GM18907 (cell line): ENCODE measurements around the gene AKIP1.
"Not testable (repeated sequence)": the region's sequence is repeated elsewhere in the genome, so short reads cannot be mapped to it uniquely, and the experiment has no call there.

ENCODE experiments used
- ATAC-seq: cut with Tn5 transposase; IDR thresholded peaks from one replicate; pipeline ENCODE4 v1.9.1; 2021; ENCODE audit warnings: mild to moderate bottlenecking, moderate library complexity; ENCODE audit not compliant: unreplicated experiment

Gene AKIP1

DNA sequence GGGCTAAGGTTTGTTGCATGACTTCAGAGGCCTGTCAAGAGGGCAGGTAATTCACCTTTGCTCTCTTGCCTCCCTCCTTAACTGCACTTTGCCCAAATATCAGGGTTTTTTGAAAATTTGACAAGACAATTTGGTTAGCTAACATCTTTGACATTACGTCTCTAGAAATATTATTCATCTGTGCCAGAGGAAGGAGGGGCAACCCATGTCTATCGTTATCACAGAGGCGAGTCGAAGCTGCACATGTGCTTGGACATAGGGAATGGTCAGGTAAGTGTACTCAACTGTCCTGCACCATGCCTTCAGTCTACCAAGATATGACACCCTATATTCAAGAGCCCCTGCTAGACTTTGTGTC is 3.7 kb downstream of the AKIP1 start:
- ATAC-seq = no peak

DNA sequence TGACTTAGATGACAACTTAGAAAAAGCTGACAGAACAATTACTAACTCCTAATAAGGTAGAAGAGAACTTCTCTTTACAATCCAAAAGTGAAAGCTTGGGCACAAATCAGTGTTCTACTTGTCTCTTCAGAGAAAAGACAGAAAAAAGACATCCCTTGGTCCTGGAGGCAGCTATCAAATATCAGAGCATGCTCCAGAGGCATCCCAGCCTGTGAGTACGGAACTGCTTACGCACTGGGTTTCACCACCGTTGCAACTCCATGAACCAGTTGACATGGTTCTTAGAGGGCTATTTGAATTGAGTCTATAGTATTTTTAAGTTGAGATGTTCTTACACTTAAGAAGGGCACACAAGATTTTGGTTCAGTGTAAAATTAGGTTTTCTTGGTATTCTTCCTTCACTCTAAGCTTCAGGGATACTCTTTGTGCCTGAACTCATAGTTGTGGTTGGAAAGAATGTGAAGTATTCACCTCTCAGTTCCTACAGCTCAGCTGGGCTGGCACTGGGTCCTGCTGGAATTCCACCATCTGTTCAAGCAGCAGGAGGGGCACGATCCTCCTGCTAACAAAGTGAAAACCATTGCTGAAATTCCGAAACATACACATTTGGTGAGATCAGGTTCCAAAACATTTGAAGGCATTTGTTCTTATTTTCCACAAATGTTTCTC is 6.3 kb downstream of the AKIP1 start:
- no peak for ATAC-seq

- no peak for ATAC-seq
Observed at GRCh38 chr11:8922691-8923090, 11.7 kb downstream of the AKIP1 start.

DNA sequence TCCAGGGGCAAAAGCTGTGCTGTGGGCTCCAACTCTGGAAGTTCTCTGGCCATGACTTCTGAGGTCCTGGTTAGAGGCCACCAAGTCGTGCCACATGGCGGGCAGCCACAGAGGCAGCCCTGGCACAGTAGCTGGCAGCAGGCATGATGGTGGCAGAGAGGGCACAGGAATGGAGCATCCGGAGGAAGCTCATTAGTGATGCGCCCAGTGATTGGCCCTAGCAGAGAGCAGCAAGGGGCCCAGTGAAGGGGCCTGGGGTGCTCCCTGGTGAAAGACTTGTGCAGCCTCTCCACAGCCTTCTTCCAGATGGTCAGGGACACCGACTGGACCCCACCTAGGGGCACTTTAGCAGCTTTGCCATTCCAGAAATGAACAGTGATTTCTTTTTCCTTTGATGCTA is 14.7 kb downstream of the AKIP1 start:
- ATAC-seq = no peak

DNA sequence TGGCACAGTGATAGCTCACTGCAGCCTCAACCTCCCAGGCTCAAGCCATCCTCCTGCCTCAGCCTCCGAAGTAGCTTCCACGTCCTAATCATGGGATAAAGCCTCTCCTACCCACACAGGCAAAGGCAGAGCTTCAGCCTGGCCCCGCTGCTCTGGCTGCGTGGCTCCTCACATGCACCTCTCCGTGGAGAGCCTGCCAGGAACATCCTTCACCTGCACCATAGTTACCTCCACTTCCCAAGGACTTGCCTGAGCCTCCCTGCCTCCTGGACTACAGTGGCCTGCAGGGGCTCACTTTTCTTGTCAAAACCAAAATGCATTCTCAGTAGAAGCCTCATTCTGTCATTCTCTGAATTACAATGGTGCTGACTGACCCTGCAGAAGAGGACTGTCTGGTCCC is 15.2 kb downstream of the AKIP1 start:
- no peak for ATAC-seq

DNA sequence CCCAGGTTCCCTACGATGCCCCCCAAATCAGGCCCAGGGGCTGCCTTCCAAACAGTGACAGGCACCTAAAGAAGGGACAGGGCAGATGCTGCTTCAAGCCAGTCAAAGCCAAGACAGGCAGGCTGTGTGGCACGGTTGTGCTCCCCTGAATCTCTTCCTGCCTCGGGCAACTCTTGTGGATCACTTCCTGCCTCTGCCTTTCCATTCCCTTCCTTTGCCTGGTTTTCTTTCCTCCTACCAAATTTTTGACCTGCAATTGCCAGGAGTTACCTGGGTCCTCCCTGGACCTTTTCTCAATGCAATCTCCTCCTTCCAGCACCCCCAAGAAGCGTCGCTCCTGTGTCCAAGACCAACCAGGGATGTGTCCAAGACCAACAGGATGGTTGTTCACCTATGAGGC is 16.2 kb downstream of the AKIP1 start:
- no peak for ATAC-seq

DNA sequence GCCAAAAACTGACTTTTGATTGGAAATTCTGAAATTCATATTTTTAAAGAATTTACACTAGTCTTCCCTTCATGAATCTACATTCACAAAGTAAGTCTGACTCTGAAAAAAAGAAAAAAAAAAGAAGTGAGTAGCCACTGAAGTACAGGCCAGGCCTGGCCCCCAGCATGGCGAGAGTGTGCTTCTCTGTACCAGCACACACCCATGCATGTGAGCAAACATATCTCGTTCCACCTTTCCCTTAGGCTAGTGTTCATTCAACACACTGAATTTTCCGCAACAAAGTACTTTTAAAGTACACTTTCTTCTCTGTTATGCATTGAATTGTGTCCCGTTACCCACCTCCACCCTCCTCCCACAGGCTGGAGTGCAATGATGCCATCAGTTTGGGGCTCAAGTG is 17.2 kb downstream of the AKIP1 start:
- ATAC-seq = no peak

DNA sequence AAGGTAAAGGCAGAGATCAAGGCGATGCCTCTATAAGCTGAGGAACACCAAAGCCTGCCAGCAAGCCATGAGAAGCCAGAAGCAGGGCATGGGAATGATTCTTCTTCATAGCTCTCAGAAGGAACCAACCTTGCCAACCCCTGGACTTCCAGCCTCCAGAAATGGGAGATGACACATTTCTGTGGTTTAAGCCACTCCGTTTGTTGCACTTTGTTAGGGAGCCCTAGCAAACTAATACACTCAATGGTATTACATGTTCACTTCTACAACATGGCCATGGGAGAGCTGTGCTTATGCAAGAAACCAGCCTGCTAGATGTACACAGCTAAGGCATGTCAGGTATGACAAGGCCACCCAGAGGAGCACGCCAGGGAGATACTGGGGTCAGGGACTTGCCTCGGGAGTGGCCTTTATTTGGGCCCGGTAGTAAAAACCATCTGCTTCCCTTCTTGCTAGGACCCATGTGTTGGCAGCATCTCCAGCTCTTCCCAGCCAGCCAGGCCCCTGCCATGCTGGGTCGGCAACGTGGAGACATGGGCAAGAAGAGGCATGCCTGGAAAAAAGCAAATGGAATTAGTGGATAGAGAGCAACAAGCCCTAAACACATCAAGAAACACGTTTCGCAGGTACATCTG is 18.1 kb downstream of the AKIP1 start:
- ATAC-seq = no peak

- no peak for ATAC-seq
Observed at GRCh38 chr11:8930456-8931175, 19.6 kb downstream of the AKIP1 start.

DNA sequence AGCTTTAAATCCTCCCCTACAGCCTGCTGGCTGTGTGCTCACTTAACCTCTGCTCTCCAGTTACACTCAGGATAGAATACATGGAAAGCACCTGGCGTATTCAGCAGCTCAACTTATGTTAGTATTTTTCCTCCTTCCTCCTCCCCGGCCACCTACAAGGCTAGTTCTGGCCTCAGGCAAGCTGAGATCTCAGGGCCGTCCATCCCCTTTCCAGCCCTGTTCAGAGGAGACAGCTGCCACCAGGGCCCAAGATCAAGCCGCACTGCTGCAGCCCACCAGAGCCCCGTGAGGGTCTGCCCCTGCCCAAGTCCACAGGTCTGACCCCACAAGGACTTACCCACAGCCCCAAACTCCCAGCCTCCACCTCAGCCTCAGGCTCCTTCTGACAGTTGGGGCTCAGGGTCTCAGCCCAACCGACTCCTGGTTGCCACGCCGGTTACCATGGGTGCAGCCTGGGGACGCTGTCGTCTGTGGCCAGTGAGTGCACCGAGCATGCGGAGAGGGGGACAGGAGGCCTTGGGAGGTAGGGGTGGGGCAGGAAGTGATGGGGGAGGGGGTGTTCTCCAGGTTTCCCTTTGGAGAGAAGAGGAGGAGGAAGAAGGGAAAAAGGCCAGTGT is 21.7 kb downstream of the AKIP1 start, which contains the start of gene C11orf16:
TSS of gene C11orf16 (minus strand) at position 384 of the 617 bp plus-strand sequence. CDS start 639 bp downstream, outside the sequence.
- no peak for ATAC-seq

- no peak for ATAC-seq
Observed at GRCh38 chr11:8933931-8934330, 22.9 kb downstream of the AKIP1 start.

DNA sequence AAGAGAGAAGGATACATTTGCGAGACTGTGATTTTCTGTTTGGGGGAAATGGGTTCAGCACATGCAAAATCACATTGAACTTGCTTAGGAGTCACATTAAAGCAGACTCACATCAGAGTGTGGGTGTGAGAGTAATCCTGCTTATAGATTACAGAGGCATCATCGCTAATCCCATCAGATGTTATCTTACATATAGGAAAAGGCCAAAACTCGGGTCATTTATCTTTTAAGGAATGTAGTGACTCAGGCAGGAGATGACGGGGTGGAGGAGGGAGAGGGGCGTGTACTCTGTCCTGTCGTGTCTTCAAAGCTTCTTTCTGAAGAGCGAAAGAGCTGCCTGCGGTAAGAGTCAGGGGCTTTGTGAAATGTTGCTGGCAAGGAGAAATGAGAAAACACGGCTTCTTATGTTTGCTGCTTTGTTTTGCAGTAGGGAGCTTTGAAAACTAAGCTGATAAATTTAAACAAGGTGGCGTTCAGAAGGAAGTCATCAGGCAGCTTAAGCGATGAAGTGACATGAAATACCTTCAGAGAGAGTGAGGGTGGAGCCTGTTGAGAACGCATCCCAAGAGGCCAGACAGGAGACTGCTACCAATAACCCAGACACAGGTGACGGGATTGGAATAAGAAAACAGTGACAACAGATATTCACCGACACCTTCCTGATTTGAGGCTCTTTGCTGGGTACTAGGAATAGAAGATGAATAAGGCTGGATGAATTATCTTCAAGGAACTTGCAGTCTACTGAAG is 23.9 kb downstream of the AKIP1 start:
- ATAC-seq = no peak

- ATAC-seq = not testable (repeated sequence)
Observed at GRCh38 chr11:8935789-8936188, 24.8 kb downstream of the AKIP1 start.

GRCh38 chr11:8937159-8937558 is 26.2 kb downstream of the AKIP1 start:
- no peak for ATAC-seq

DNA sequence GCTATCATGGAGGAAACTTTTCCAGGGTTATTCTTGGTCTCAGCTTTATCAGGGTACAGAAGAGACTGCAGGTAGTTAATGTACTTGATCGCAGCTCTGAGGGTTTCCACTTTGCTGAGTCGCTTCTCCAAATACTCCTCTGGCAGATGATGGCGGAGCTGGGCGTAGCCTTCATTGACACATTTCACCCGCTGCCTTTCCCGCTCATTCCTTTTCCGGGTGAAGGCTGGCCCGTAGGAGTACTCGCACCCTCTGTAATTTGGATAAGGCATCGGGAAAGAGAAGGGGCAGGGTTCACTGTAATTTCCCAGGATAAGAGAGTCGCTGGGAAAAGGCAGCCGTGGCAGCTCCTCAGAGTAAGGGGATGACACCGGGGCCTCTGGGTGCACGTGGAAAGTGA is 26.7 kb downstream of the AKIP1 start:
- no peak for ATAC-seq

GRCh38 chr11:8941341-8942103 is 30.5 kb downstream of the AKIP1 start:
- no peak for ATAC-seq

DNA sequence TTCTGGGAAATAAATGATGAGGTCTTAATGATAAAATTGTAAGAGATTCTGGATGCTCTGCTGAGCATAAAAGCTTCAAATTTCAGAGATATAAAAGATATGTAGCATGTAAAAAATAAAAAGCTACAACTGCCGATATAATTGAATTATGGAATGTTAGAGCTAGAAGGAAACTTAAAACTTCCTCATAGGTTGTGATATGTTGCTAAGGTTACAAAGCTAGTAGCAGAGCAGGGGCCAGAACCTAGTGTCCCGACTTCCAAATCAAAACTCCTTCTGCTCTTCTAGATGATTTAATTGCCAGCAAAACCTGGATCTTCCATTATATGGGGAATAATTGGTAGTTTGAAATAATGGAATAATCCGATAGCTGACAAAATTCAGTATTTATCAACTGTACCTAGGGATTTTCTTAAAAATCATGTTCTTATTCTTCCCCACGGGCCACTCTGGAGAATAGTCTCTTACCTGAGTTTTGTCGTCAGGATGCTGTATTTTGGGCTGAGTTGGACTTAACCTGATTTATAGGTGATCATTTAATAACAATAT is 31.6 kb downstream of the AKIP1 start, which contains the start of gene ASCL3:
TSS of gene ASCL3 (minus strand) at position 499 of the 549 bp plus-strand sequence. CDS start 4,855 bp downstream, outside the sequence.
- no peak for ATAC-seq

DNA sequence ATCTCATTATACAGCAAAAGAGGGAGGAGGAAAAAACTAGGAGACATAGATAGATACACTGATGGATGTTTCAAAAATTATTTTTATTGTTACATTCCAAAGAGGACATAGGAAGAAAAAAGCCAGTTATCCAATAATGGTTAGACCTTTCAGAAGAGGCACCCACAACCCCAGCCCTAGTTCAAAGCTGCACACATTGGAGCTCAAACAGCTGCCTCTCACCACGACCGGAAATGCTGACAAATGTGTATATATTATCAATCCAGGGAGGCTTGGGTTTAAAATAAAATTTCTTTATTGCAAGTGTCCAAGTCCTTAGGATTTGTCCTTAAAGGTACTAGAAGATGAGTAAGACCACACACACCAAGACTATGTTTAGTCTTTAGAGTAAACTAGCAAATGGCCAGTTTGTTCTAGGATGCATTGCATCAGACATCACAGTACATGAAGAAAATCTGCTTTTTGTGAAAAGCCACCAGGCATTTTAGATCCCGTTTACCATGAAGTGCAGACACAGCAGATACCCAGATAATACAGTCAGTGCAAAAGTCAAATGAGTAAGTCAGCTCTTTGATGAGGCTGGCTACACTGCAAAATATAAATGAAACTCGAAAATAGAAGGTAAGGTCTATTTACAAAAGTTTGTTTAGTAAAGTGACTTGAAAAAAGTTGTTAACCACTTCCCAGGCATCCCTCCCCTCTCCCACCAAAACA is 36.4 kb downstream of the AKIP1 start:
- ATAC-seq = no peak

- ATAC-seq = no peak
Observed at GRCh38 chr11:8948886-8949285, 37.9 kb downstream of the AKIP1 start.
